Gastrocnemius medialis (tissue), 4 donors: ENCODE measurements around the gene SS18L1. TPM values are rescaled to one million over a fixed set of nuclear protein-coding genes. Genes with fewer than 3 reads are reported as not detected.
A peak's percentile ranks its signal among the peaks of the same experiment; 100 is the strongest.

ENCODE experiments used
- ATAC-seq, 2 donors: fragments of 150-250 bp; one replicate each; pipeline ENCODE4 v1.9.1; 2016
- DNase-seq, 2 donors: peaks; one replicate each; pipeline ENCODE4 v3.0.0-alpha.2; 2019
- H3K27ac ChIP-seq, 4 donors: fragments of 200-600 bp; sonication (generic); 1 replicate in 1 of 4; 2 replicates in 3 of 4; pipeline ENCODE4 v1.5.1; 2016 to 2018; ENCODE audit warnings: mild to moderate bottlenecking in 2 of 4, moderate library complexity in 1 of 4
- H3K27me3 ChIP-seq, 3 donors: fragments of 200-600 bp; sonication (generic) in 2 of 3; 1 replicate in 1 of 3; 2 replicates in 2 of 3; pipeline versions ENCODE4 v1.5.1 to v1.6.0; 2016 to 2019; ENCODE audit warnings: mild to moderate bottlenecking in 1 of 3, moderate library complexity in 1 of 3
- H3K36me3 ChIP-seq, 2 donors: fragments of 200-600 bp; sonication (generic) in 1 of 2; one replicate each; pipeline ENCODE4 v1.5.1; 2017 to 2018
- H3K4me1 ChIP-seq, 2 donors: fragments of 200-600 bp; sonication (generic) in 1 of 2; one replicate each; pipeline ENCODE4 v1.5.1; 2016 to 2017; ENCODE audit warnings: mild to moderate bottlenecking in 2 of 2
- H3K4me3 ChIP-seq, 4 donors: fragments of 200-600 bp; sonication (generic) in 3 of 4; 1 replicate in 1 of 4; 2 replicates in 3 of 4; pipeline ENCODE4 v1.5.1; 2016 to 2019; ENCODE audit warnings: mild to moderate bottlenecking in 2 of 4
- H3K9me3 ChIP-seq, 3 donors: fragments of 200-600 bp; sonication (generic) in 2 of 3; 1 replicate in 1 of 3; 2 replicates in 2 of 3; pipeline ENCODE4 v1.5.1; 2016 to 2019
- CTCF ChIP-seq, 5 experiments: fragments of 450-650 bp in 3 of 5; fragments of 200-600 bp in 2 of 5; sonication (generic) in 2 of 5; IDR thresholded peaks in 4 of 5; conservative IDR thresholded peaks in 1 of 5; 1 replicate in 4 of 5; 2 replicates in 1 of 5; pipeline ENCODE4 v1.5.1; 2016 to 2019; ENCODE audit warnings: antibody characterized with exemption in 5 of 5, mild to moderate bottlenecking in 3 of 5, moderate library complexity in 3 of 5
- POLR2A ChIP-seq, 2 donors: fragments of 450-650 bp; IDR thresholded peaks; one replicate each; pipeline ENCODE4 v1.6.1; 2017; ENCODE audit warnings: antibody characterized with exemption in 2 of 2, mild to moderate bottlenecking in 2 of 2, moderate library complexity in 2 of 2
- in situ Hi-C, 4 donors: fragments of 200-750 bp; cut with MboI; loops; one replicate each; pipeline versions ENCODE4 v1.15.0 to v1.8.0; 2017; ENCODE audit warnings: low sequenced_read_pairs in 4 of 4
- intact Hi-C: fragments of 100-400 bp; cut with DNase I; formaldehyde crosslinking; loops from one replicate; pipeline ENCODE4 v1.15.1; 2023; ENCODE audit warnings: low total_unique reads
- total RNA-seq, 4 donors: library from RNA; depleted of rRNA; stranded (reverse); fragments of >200 nt; gene quantifications; one replicate each; pipeline versions ENCODE4 v1.1.0 to v1.2.3, GENCODE V29; 2016

SS18L1 gene
- total RNA-seq, 4 donors from 2014 or later, result 11.5 to 31.8 (median 16.9) TPM

DNA sequence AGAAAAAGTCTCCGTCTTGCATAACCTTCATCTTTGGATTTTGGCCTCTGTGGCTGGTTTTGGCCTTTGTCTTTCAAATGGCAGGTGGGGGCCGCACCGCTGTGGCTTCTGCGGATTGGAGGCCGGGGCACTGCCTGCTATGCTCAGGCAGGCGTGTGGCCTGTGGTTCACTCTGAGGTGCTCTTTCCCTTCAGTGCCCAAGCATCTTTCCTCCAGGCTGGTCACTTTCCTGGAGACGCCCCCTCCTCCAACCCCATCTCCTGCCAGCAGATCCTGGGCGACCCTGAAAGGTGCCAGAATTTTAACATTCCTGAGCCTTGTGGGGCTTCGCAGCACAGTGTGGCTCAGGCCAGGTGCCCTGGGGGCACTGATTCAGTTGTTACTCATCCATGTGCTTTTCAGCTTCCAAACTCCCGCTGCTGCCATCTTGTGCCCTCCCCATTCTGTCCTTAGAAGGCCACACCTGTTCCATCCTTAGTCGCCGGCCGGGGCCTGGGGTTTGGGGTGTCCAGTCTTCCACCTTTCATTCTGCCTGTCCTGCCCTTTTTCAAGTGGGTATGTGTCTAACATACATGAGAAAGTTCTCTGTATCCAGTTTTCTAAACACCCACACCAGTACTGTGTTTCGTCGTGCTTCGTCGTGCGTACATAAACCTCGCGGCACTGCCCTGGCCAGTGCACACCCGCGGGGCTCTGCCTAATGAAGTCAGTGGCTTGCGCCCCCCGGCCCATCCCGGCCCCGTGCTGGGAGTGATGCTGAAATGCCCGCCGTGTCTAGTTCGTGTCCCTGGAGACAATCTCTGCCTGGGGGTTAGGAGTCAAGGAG, 12.1 kb downstream of the SS18L1 start:
- no peak overlapping the region for H3K4me3 ChIP-seq
- no peak for TF ChIP-seq CTCF (IDR thresholded peaks at IDR 0.05 in 4 of 5, conservative IDR thresholded peaks at IDR 0.05 in 1 of 5)
- TF ChIP-seq POLR2A (IDR thresholded peaks at IDR 0.05), result no peak
- H3K36me3 ChIP-seq, result no peaks in the 10 kb centered on the region
- no peak overlapping the region for H3K27ac ChIP-seq
- ATAC-seq (no peak), DNase-seq (no peak)
- H3K27me3 ChIP-seq, result no peaks in the 10 kb centered on the region
- peaks cover 7 to 33% of the 10 kb centered on the region in 2 donors for H3K4me1 ChIP-seq
- intact Hi-C loops, result loop anchor here (2.0 kb wide), 1 partner anchor 145 kb away; no protein-coding TSS in a partner anchor
- H3K9me3 ChIP-seq, result no peaks in the 10 kb centered on the region
- in situ Hi-C loops, result no loop called here

DNA sequence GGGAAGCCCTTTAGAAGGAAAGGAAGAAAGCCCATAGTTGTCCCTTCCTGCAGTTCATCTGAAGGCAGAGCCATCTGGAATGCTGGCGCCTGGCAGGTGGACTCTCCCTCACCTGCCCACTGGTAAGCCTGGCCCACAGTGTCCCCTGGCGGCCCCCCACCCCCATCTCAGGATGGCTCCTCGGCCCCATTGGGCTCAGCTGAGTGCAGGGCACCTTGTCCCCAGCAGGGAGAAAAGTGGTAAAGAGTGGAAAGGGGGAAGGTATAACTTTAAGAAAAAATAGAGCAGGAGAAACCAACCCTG, 12.6 kb downstream of the SS18L1 start:
- Histone ChIP-seq H3K27me3 (no peaks in the 10 kb centered on the region), H3K4me1 (peaks cover 7 to 27% of the 10 kb centered on the region in 2 donors), H3K36me3 (peaks cover 0 to 2% of the 10 kb centered on the region in 2 donors), H3K9me3 (no peaks in the 10 kb centered on the region), H3K27ac (no peak overlapping the region), H3K4me3 (no peak overlapping the region)
- TF ChIP-seq CTCF (IDR thresholded peaks at IDR 0.05 in 4 of 5, conservative IDR thresholded peaks at IDR 0.05 in 1 of 5) (no peak), POLR2A (IDR thresholded peaks at IDR 0.05) (no peak)
- intact Hi-C loops (loop anchor here (2.0 kb wide), 1 partner anchor 145 kb away; no protein-coding TSS in a partner anchor), in situ Hi-C loops (no loop called here)
- no peak for DNase-seq
- ATAC-seq, result no peak

- peak; percentile 75 to 76 for ATAC-seq
- no peak overlapping the region for H3K4me3 ChIP-seq
- DNase-seq, result peak in 1 of 2 donors; percentile 54
- H3K4me1 ChIP-seq, result peaks cover 7 to 27% of the 10 kb centered on the region in 2 donors
- peaks cover 0 to 8% of the 10 kb centered on the region in 2 donors for H3K36me3 ChIP-seq
- intact Hi-C loops (loop anchor here (2.0 kb wide), 1 partner anchor 146 kb away; no protein-coding TSS in a partner anchor), in situ Hi-C loops (no loop called here)
- no peak overlapping the region for H3K27ac ChIP-seq
- TF ChIP-seq CTCF (IDR thresholded peaks at IDR 0.05 in 4 of 5, conservative IDR thresholded peaks at IDR 0.05 in 1 of 5) (peak; percentile 30 to 78 (median 66)), POLR2A (IDR thresholded peaks at IDR 0.05) (no peak)
- H3K9me3 ChIP-seq, result no peaks in the 10 kb centered on the region
- H3K27me3 ChIP-seq, result no peaks in the 10 kb centered on the region
Measured at GRCh38 chr20:62156592-62157386, 13.2 kb downstream of the SS18L1 start.

DNA sequence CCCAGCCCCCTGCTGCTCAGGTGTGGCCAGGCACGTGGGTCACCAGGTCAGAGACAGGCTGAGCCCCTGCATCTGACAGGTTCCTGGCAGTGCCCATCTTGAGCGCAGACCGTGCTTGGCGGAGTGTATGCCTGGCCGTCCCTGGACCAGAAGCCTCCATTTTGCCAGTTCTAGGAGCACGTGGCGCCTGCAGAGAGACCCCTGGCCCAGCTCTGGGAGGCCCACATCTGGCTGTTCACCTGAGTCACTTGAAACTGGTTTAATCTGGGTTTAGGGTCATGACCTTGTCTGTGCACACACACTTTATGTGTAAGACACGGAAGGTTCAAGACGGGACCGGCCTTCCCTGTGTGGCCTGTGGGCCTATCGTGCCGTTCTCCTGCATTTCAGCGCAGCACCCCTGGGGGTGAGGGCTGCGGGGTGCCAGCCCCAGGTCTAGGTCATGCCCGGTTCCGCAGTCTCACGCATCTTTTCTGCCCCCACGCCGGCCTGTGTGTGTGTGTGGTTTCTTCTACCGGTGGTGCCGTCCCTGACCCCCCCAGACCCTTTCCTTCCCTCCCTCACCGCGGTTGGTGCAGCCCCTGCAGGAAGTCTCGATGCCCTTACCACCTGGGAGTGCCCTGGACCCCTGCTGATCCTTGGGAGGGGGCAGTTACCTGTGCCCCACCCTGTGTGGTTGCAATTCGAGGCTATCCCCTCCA, 14.0 kb downstream of the SS18L1 start:
- no peaks in the 10 kb centered on the region for H3K27me3 ChIP-seq
- no peaks in the 10 kb centered on the region for H3K9me3 ChIP-seq
- in situ Hi-C loops (no loop called here), intact Hi-C loops (loop anchor here (2.0 kb wide), 1 partner anchor 147 kb away; no protein-coding TSS in a partner anchor)
- ATAC-seq (no peak), DNase-seq (no peak)
- H3K4me3 ChIP-seq, result no peak overlapping the region
- no peak overlapping the region for H3K27ac ChIP-seq
- peaks cover 7 to 27% of the 10 kb centered on the region in 2 donors for H3K4me1 ChIP-seq
- no peak for TF ChIP-seq POLR2A (IDR thresholded peaks at IDR 0.05)
- TF ChIP-seq CTCF (IDR thresholded peaks at IDR 0.05 in 4 of 5, conservative IDR thresholded peaks at IDR 0.05 in 1 of 5), result no peak
- peaks cover 0 to 11% of the 10 kb centered on the region in 2 donors for H3K36me3 ChIP-seq
